HG03139 (cell line): Measurements from ENCODE around the gene TBC1D22A.
"Not testable (repeated sequence)": the region's sequence is repeated elsewhere in the genome, so short reads cannot be mapped to it uniquely, and the experiment has no call there.

Source experiments
- ATAC-seq: cut with Tn5 transposase; IDR thresholded peaks from one replicate; pipeline ENCODE4 v1.9.1; 2021; ENCODE audit not compliant: unreplicated experiment

The TBC1D22A gene

DNA sequence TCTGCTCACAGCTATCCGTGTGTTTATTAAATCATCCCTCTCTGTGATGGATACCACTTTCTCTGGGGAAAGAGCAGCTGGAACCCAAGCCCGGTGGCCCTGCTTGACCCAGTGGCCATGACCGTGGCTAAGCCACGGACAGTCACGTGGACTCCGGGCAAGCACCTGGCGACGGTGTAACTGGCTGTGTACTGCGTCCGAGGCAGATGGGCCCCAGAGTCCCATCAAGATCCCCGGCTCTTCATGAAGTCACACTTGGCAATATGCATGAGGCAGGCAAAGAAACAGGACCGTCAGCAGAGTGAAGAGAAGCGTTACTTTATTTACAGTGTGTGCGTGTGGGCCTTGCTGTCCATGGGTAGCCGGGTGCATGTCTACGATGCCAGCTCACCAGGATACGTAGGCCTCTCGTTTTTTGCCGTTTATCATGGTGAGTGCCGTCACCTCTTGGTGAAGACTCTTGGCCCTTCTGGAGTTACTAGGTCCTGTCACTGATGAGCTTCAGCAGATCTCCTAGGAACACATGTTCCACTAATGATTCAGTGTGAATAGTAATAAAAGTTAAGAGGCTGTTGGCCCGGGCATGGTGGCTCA lies 366.3 kb downstream of the TBC1D22A start:
- ATAC-seq: no peak

GRCh38 chr22:47129902-47130635 lies 367.6 kb downstream of the TBC1D22A start:
- ATAC-seq: no peak

GRCh38 chr22:47130883-47131631 lies 368.6 kb downstream of the TBC1D22A start:
- ATAC-seq: no peak

GRCh38 chr22:47131632-47132427 lies 369.4 kb downstream of the TBC1D22A start:
- no peak for ATAC-seq

DNA sequence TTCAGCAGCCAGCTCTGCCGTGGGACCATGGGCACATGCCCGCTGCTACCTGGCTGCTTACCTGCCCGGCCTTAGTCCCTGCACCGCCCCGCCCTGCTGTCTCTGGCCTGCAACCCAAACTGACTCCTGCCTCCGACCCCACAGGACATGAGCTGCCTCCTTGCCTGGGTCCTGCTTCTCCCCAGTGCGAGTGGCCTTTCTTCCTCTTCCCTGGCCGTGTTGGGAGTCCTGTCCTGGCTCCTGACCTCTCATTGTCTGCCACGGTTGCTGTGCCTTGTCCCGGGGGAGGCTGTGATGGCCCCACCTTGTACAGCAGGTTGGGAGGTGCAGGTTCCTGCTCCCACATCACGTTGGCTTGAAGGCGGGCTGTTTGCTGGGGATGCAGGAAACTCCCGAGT lies 370.0 kb downstream of the TBC1D22A start:
- no peak for ATAC-seq

DNA sequence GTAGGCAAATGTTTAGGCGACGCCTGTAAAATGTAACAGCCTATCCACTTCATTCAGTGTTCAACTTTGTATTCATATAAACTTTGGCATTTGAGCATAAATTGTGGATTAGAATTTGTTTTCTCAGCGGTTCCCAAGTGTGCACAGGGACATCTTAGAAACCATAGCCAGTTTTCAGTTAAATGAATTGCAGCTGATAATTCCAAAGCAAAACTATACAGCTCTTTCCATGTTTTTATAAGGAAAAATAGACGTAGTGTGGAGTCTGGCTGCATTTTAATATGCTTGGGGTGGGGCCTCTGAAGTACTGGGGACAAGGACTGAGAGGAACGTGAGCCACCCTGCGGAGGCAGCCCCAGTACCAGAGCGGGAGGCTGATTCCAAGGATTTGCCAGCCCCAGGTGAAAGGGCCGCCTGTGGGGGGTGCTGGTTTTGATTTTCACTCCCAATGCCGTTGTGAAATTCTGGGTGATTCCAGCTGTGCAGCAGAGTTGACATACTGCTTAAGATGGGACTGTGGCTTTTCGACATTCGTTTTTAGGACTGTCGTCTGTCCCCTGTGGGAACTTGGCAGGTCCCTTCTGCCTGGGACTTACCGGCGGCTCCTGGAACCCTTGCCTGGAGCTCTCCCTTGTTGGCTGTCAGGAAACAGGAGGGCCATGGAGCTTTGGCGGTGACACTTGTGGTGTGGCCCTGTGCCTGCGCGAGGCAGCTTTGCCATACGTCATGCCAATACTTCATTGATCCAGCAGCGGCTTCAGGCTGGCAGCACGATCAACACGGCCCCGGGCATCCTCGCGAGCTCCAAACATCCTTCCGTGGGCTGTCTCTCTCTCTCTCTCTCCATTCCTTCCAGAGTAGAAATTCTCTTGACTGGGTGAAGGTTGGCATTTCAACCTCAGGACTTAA lies 370.9 kb downstream of the TBC1D22A start:
- ATAC-seq: no peak

- ATAC-seq: no peak
These were observed 371.8 kb downstream of the TBC1D22A start for GRCh38 chr22:47134222-47134621.

DNA sequence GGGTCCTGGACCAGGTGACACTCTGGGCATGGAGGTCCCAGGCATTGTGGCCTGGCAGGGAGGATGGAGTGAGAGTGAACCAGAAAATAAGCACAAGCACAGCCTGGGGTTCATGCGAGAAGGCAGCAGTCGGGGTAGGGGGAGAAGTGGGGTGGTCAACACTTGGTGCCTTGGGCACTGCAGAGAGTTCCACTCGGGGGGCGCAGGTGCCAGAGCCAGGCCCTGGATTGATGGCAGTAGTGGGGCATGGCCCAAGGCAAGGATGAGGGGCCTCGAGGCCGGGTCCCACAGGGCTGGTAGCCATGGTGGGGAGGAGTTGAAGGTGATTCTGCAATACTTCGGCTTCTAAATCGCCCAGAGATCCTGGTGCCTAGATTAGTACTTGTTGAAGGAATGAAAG lies 372.9 kb downstream of the TBC1D22A start:
- ATAC-seq: no peak

GRCh38 chr22:47136050-47136449 lies 373.6 kb downstream of the TBC1D22A start:
- ATAC-seq: no peak

- ATAC-seq: no peak
These were observed 374.2 kb downstream of the TBC1D22A start for GRCh38 chr22:47136671-47137070.

DNA sequence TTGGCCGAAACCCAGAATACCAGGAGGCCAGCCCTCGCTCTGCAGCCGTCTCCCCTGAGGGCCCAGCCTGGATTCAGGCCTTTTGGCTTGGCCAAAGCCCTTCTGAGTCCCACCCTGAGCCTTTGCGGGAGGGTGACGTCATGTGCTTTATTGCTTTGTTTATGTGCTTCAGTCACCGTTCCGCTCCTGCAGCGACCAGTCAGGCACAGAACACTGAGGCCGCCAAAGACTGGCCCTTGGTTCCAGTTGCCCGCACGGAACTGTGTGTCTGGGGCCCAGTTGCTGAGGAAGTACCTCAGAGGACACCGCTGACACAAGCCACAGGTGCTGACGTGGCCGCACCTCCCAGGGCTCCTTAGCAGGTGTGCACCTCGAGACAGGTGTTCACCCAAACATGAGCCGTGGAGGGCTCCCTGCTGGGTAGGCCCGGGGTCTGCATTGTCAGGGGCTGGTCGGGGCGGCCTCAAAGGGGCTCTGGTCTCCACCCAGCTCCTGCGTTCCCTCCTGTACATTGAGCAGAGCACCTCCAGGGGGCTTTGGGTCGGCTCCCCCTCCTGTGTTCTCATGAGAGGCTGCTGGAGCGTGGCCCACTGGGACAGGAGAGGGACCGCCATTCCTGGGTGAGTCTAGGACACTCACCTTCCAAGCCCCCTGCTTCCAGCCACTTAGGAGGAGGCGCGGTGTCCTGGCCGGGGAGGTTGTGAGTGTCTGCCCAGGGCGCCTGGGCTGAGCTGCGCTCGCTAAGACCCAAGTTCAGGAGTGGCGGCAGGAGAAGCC lies 376.8 kb downstream of the TBC1D22A start:
- no peak for ATAC-seq

GRCh38 chr22:47139790-47140119 lies 377.3 kb downstream of the TBC1D22A start:
- ATAC-seq: no peak

DNA sequence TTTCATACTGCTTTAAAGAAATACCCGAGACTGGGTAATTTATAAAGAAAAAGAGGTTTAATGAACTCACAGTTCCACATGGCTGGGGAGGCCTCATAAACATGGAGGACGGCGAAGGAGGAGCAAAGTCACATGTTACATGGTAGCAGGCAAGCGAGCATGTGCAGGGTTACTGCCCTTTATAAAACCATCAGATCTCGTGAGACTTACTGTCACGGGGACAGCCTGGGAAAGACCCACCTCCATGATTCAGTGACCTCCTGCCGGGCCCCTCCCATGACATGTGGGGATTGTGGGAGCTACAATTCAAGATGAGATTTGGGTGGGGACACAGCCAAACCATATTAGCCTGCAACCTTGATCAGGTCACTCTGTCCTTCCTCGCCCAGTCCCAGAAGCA lies 378.5 kb downstream of the TBC1D22A start:
- not testable (repeated sequence) for ATAC-seq

GRCh38 chr22:47142427-47143046 lies 380.1 kb downstream of the TBC1D22A start:
- ATAC-seq: no peak

GRCh38 chr22:47143249-47143938 lies 380.9 kb downstream of the TBC1D22A start:
- no peak for ATAC-seq

DNA sequence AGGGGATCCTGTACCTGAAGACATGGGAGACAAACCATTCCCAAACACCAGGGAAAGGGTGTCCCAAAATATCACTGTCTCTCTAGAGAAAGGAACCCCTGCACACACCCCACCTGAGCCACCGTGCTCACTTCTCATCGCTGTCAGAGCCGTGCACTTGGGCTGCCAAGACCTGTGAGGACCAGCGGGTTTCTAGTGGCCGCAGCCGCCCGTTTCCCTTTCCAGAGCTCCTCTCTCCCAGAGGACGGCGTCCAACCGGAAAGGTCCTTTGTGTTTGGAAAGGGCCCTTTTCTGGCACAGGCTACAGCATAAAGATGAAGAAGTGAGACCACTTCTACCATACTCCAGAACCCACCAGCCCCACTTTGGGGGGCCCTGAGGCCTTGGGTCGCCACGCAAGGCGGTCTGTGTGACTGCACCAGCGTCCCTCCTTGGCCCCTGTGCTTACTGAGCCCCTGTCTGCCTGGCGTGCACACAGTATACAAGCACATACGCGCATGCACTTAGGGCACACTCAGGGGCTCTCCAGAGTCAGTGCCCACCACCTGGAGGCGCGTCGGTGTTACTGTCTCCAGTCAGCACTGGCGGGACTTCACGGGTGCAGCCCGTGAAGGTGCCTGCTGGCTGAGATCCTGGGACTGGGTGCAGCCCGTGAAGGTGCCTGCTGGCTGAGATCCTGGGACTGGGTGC lies 381.8 kb downstream of the TBC1D22A start:
- ATAC-seq: no peak

- ATAC-seq: no peak
These were observed 382.5 kb downstream of the TBC1D22A start for GRCh38 chr22:47144791-47145425.

DNA sequence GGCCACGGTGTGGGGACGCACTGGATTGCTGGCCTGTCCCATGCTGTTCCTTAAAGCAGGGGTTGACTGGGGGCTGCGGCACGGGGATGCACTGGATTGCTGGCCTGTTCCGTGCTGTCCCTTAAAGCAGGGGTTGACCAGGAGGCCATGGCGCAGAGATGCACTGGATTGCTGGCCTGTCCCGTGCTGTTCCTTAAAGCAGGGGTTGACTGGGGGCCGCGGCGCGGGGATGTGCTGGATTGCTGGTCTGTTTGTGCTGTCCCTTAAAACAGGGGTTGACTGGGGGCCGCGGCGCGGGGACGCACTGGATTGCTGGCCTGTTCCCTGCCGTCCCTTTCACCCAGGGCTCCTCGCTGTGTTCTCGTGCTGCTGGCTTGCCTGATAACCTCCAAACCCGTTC lies 383.4 kb downstream of the TBC1D22A start:
- no peak for ATAC-seq
